HEK293 (cell line): Measurements from ENCODE around the gene FAM168A.
A peak's percentile ranks its signal among the peaks of the same experiment; 100 is the strongest.
"Not testable (repeated sequence)": the region's sequence is repeated elsewhere in the genome, so short reads cannot be mapped to it uniquely, and the experiment has no call there.

Experiments used
- CTCF ChIA-PET: fragments of 350-600 bp; formaldehyde crosslinking; extraction: SDS; loops from one replicate; lab custom pipeline; 2021; ENCODE audit warnings: antibody characterized with exemption; lab: Yijun Ruan, JAX
- POLR2A ChIA-PET: fragments of 300-600 bp; formaldehyde crosslinking; extraction: SDS; loops from one replicate; lab custom pipeline; 2020; ENCODE audit warnings: antibody characterized with exemption, inconsistent platforms; lab: Yijun Ruan, JAX
- H3K27ac ChIP-seq: fragments of 200-500 bp; sonication (Bioruptor generic); 2 replicates; pipeline ENCODE4 v1.5.1; 2014; ENCODE audit warnings: low read depth, low read length, control low read depth, inconsistent platforms; ENCODE audit errors: extremely low read depth
- H3K36me3 ChIP-seq, 2 experiments: fragments of 200-500 bp in 1 of 2; sonication (Bioruptor generic) in 1 of 2; 1 replicate in 1 of 2; 2 replicates in 1 of 2; pipeline ENCODE4 v1.5.1; 2014 to 2017; ENCODE audit warnings: inconsistent platforms in 2 of 2, low read length in 2 of 2; ENCODE audit not compliant: control insufficient read depth in 2 of 2, insufficient read depth in 1 of 2
- H3K4me1 ChIP-seq: fragments of 200-500 bp; sonication (Bioruptor generic); 2 replicates; pipeline ENCODE4 v1.5.1; 2014; ENCODE audit warnings: mild to moderate bottlenecking, low read length, inconsistent platforms; ENCODE audit not compliant: control insufficient read depth, insufficient read depth
- H3K4me3 ChIP-seq: 2 replicates; pipeline ENCODE4 v1.5.1; 2011; ENCODE audit warnings: low read depth, mild to moderate bottlenecking, control low read depth, low read length, moderate library complexity
- H3K9me3 ChIP-seq: fragments of 200-500 bp; sonication (Bioruptor generic); 2 replicates; pipeline ENCODE4 v1.5.1; 2014; ENCODE audit warnings: low read depth, low read length, inconsistent platforms; ENCODE audit not compliant: control insufficient read depth, insufficient read depth
- CTCF ChIP-seq: fragments of 450-650 bp; formaldehyde crosslinking; IDR thresholded peaks from 2 replicates; pipeline ENCODE4 v1.5.1; 2016; ENCODE audit warnings: missing biosample characterization, missing genetic modification characterization
- GLIS2 ChIP-seq: fragments of 450-650 bp; formaldehyde crosslinking; IDR thresholded peaks from 2 replicates; pipeline ENCODE4 v1.5.1; 2016; ENCODE audit warnings: missing biosample characterization, missing genetic modification characterization
- HOXC10 ChIP-seq: sonication (generic); formaldehyde crosslinking; IDR thresholded peaks from 2 replicates; pipeline ENCODE4 v1.8.1; 2023; ENCODE audit warnings: mild to moderate bottlenecking, missing genetic modification reagents
- KLF10 ChIP-seq: fragments of 450-650 bp; IDR thresholded peaks from 2 replicates; pipeline ENCODE4 v1.5.1; 2018; ENCODE audit warnings: missing biosample characterization, mild to moderate bottlenecking, missing genetic modification characterization
- MYNN ChIP-seq: fragments of 450-650 bp; formaldehyde crosslinking; IDR thresholded peaks from 2 replicates; pipeline ENCODE4 v1.5.1; 2016; ENCODE audit warnings: missing biosample characterization, missing genetic modification characterization, borderline replicate concordance
- REPIN1 ChIP-seq: fragments of 450-650 bp; formaldehyde crosslinking; IDR thresholded peaks from 2 replicates; pipeline ENCODE4 v1.5.1; 2017; ENCODE audit warnings: missing biosample characterization, missing genetic modification characterization, low read depth
- SP7 ChIP-seq: fragments of 450-650 bp; formaldehyde crosslinking; IDR thresholded peaks from 2 replicates; pipeline ENCODE4 v1.5.1; 2016; ENCODE audit warnings: missing biosample characterization, missing genetic modification characterization
- ZNF133 ChIP-seq: fragments of 450-650 bp; formaldehyde crosslinking; IDR thresholded peaks from 2 replicates; pipeline ENCODE4 v1.5.1; 2016; ENCODE audit warnings: missing biosample characterization, missing genetic modification characterization
- ZNF221 ChIP-seq: fragments of 450-650 bp; formaldehyde crosslinking; IDR thresholded peaks from 2 replicates; pipeline ENCODE4 v1.5.1; 2017; ENCODE audit warnings: missing biosample characterization, missing genetic modification characterization, borderline replicate concordance
- ZNF292 ChIP-seq: fragments of 450-650 bp; formaldehyde crosslinking; IDR thresholded peaks from 2 replicates; pipeline ENCODE4 v1.5.1; 2016; ENCODE audit warnings: low read depth, missing biosample characterization, missing genetic modification characterization, borderline replicate concordance
- ZNF335 ChIP-seq: fragments of 450-650 bp; formaldehyde crosslinking; conservative IDR thresholded peaks from 2 replicates; pipeline ENCODE4 v1.5.1; 2016; ENCODE audit warnings: missing biosample characterization, missing genetic modification characterization
- ZNF391 ChIP-seq: fragments of 450-650 bp; formaldehyde crosslinking; IDR thresholded peaks from 2 replicates; pipeline ENCODE4 v1.5.1; 2016; ENCODE audit warnings: low read depth, missing biosample characterization, missing genetic modification characterization, borderline replicate concordance
- ZNF394 ChIP-seq: fragments of 450-650 bp; formaldehyde crosslinking; IDR thresholded peaks from 2 replicates; pipeline ENCODE4 v1.5.1; 2016; ENCODE audit warnings: missing biosample characterization, missing genetic modification characterization, mild to moderate bottlenecking, moderate library complexity, borderline replicate concordance
- ZNF433 ChIP-seq: fragments of 450-650 bp; formaldehyde crosslinking; IDR thresholded peaks from 2 replicates; pipeline ENCODE4 v1.5.1; 2016; ENCODE audit warnings: missing biosample characterization, missing genetic modification characterization, low read depth
- ZNF530 ChIP-seq: fragments of 450-650 bp; formaldehyde crosslinking; IDR thresholded peaks from 2 replicates; pipeline ENCODE4 v1.5.1; 2016; ENCODE audit warnings: low read depth, missing biosample characterization, missing genetic modification characterization
- ZNF747 ChIP-seq: fragments of 450-650 bp; formaldehyde crosslinking; IDR thresholded peaks from 2 replicates; pipeline ENCODE4 v1.5.1; 2016; ENCODE audit warnings: missing biosample characterization, missing genetic modification characterization
- ZNF791 ChIP-seq: fragments of 450-650 bp; formaldehyde crosslinking; IDR thresholded peaks from 2 replicates; pipeline ENCODE4 v1.5.1; 2016; ENCODE audit warnings: missing biosample characterization, missing genetic modification characterization
- TF ChIP-seq, protein P1 (sequence below): fragments of 450-650 bp; formaldehyde crosslinking; IDR thresholded peaks from 2 replicates; pipeline ENCODE4 v1.5.1; 2016; ENCODE audit warnings: missing biosample characterization, missing genetic modification characterization
- TF ChIP-seq, protein P2 (sequence below): fragments of 450-650 bp; IDR thresholded peaks from 2 replicates; pipeline ENCODE4 v1.5.1; 2018; ENCODE audit warnings: missing biosample characterization, missing genetic modification characterization

FAM168A gene

DNA sequence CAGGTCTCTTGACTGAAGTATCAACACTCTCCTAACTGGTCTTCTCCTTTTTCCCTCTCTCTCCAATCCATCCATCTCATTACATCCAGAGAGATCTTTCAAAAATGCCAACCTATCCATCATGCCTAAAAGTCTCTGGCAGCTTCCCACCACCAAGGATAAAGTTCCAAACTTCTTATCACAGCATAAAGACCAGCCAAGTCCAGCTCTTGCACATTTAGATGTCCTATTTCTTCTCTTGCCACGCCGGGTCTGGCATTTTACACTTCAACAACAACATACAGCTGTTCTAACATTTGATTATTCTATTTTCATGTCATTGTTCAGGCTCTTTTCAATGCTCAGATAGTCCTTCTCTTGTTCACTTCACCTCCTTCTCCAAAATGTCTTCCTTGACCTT is 151.1 kb downstream of the FAM168A start (continued):
- TF ChIP-seq REPIN1 (tag by site-specific recombination) = no peak

GRCh38 chr11:73445980-73446379 is 151.9 kb downstream of the FAM168A start:
- Histone ChIP-seq H3K27ac (no peak overlapping the region), H3K9me3 (no peaks in the 10 kb centered on the region), H3K4me3 (no peak overlapping the region), H3K4me1 (no peaks in the 10 kb centered on the region), H3K36me3 (no peaks in the 10 kb centered on the region)
- TF ChIP-seq CTCF (tag by site-specific recombination) (no peak), SP7 (tag by site-specific recombination) (0 out of 2 replicates have a peak, but pooled peaks have one; percentile 21)
- ChIA-PET CTCF (interaction anchor here (0.6 to 1.4 kb wide), 4 partner anchors 10 to 563 kb away, joined by 3 read pairs; no protein-coding TSS in a partner anchor), POLR2A (interaction anchor here (0.5 kb wide), 1 partner anchor 118 kb away, joined by 5 read pairs; no protein-coding TSS in a partner anchor)

DNA sequence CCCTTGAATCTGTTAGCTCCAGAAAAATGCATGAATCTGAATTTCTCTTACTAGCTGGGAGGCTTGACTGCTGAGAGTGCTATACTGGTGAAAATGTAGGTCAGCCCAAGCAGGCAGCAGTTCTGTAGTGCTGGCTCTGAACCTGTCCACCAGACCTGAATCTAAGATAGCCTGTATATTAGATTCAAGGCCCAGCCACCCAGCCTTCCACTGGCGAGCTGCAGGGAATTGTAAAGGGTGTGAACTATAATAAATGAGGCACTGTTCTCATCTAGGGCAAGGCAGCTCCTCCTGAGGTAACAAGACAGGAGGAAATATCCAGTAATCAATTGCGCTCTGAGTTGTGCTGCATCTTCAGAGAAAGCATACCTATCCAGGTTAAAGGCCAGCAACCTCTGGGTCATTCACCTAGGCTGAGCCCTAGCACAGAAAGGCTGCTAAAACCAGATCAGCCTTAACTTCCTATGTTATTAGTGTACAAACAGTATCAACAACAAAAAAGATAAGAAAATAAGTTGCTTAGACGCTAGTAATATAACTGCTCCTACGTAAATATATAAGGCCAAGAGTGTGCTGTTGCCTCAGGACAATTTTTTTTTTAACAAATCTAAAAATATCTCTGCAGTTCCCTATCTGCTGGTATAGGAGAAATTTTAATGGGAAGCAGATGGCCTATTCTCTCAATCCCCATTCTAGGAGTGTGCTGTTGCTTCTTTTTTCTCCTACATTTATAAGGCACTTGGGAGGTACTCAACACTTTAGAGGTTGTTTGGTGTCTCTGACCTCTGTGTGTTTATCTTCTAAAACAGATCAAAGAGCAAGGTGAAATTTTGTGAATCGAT is 158.7 kb downstream of the FAM168A start:
- no peak overlapping the region for H3K4me3 ChIP-seq
- H3K27ac ChIP-seq = no peak overlapping the region
- TF ChIP-seq ZNF530 (tag by site-specific recombination) (no peak), ZNF292 (no peak), GLIS2 (tag by site-specific recombination) (no peak), ZNF133 (tag by site-specific recombination) (no peak), KLF10 (no peak), ZNF433 (tag by site-specific recombination) (no peak), ZNF335 (no peak), MYNN (tag by site-specific recombination) (no peak), HOXC10 (CRISPR knock-in tag) (no peak), ZNF391 (tag by site-specific recombination) (no peak), ZNF791 (no peak), ZNF394 (tag by site-specific recombination) (no peak), ZNF221 (tag by site-specific recombination) (no peak), ZNF747 (tag by site-specific recombination) (no peak)
- TF ChIP-seq, protein P1, sequence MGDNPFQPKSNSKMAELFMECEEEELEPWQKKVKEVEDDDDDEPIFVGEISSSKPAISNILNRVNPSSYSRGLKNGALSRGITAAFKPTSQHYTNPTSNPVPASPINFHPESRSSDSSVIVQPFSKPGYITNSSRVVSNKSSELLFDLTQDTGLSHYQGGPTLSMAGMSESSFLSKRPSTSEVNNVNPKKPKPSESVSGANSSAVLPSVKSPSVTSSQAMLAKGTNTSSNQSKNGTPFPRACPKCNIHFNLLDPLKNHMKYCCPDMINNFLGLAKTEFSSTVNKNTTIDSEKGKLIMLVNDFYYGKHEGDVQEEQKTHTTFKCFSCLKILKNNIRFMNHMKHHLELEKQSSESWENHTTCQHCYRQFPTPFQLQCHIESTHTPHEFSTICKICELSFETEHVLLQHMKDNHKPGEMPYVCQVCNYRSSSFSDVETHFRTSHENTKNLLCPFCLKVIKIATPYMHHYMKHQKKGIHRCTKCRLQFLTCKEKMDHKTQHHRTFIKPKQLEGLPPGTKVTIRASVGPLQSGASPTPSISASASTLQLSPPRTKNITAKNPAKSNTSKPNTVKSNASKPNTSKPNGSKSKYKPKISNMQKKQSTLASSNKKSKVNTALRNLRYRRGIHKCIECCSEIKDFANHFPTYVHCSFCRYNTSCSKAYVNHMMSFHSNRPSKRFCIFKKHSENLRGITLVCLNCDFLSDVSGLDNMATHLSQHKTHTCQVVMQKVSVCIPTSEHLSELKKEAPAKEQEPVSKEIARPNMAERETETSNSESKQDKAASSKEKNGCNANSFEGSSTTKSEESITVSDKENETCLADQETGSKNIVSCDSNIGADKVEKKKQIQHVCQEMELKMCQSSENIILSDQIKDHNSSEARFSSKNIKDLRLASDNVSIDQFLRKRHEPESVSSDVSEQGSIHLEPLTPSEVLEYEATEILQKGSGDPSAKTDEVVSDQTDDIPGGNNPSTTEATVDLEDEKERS (tag by site-specific recombination) = no peak
- TF ChIP-seq, protein P2, sequence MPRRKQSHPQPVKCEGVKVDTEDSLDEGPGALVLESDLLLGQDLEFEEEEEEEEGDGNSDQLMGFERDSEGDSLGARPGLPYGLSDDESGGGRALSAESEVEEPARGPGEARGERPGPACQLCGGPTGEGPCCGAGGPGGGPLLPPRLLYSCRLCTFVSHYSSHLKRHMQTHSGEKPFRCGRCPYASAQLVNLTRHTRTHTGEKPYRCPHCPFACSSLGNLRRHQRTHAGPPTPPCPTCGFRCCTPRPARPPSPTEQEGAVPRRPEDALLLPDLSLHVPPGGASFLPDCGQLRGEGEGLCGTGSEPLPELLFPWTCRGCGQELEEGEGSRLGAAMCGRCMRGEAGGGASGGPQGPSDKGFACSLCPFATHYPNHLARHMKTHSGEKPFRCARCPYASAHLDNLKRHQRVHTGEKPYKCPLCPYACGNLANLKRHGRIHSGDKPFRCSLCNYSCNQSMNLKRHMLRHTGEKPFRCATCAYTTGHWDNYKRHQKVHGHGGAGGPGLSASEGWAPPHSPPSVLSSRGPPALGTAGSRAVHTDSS (tag by site-specific recombination) = no peak
- no peaks in the 10 kb centered on the region for H3K36me3 ChIP-seq
- no peaks in the 10 kb centered on the region; the same call in 1 of the 2 replicates for H3K4me1 ChIP-seq
- ChIA-PET CTCF (interaction anchor here (0.7 kb wide), 1 partner anchor 8 kb away, joined by 3 read pairs; no protein-coding TSS in a partner anchor), POLR2A (no interaction called here)
- no peaks in the 10 kb centered on the region for H3K9me3 ChIP-seq

- not testable (repeated sequence) for H3K27ac ChIP-seq
- CTCF ChIA-PET = interaction anchor here (0.7 to 1.4 kb wide), 2 partner anchors 17 to 189 kb away, joined by 3 to 4 read pairs; no protein-coding TSS in a partner anchor
- POLR2A ChIA-PET = interaction anchor here (0.7 kb wide), 1 partner anchor 162 kb away, joined by 3 read pairs; no protein-coding TSS in a partner anchor
Measured at GRCh38 chr11:73436859-73437258, 161.1 kb downstream of the FAM168A start.

More at GRCh38 chr11:73436859-73437258, 161.1 kb downstream of the FAM168A start:
- H3K4me3 ChIP-seq, H3K4me1 ChIP-seq, H3K9me3 ChIP-seq, H3K36me3 ChIP-seq: not testable (repeated sequence)
